Measurements from ENCODE around the gene PAK5. TPM values are rescaled to one million over a fixed set of nuclear protein-coding genes. Genes with fewer than 3 reads are reported as not detected.
A peak's percentile ranks its signal among the peaks of the same experiment; 100 is the strongest.

Gene PAK5
- total and polyA plus RNA-seq, 4 donors: 7.5 to 23.8 (median 14.2) TPM

DNA sequence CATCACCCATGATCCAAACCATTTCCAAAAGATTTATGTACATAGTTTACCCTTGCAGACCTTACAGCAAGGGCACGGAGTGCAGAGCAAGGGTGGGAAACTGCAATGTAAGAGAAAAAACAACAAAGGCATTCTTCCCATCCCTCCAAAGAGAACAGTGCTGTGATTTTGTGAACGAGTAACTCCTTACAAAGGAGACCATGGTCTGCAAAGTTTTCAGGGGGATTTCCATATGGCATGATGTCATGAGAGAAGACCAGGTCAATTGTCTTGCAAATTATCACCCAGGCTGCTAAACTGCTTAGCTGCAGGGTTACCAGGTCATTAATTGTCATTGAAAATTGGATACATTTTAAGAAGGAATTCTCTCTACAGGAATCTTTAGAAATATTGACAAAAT, 266.2 kb downstream of the PAK5 start:
- H3K4me1 ChIP-seq (ENCODE audit: control insufficient read depth, insufficient read depth, low read length): peaks cover 13% of the 10 kb centered on the region
- no peaks in the 10 kb centered on the region for H3K36me3 ChIP-seq (ENCODE audit: control insufficient read depth, insufficient read depth, low read length)
- DNase-seq (ENCODE audit: low read depth in 4 of 6, low spot score in 6 of 6): peak in 2 of 6 donors; percentile 52 to 73
- H3K9me3 ChIP-seq (ENCODE audit: control insufficient read depth, insufficient read depth, low read length): no peaks in the 10 kb centered on the region
- WGBS (ENCODE audit: insufficient coverage): 0% methylated on average over 1 of the region's 2 CpGs
- H3K4me3 ChIP-seq (ENCODE audit: low read depth, low read length): no peak overlapping the region
- H3K27ac ChIP-seq (ENCODE audit: low read depth, low read length): no peak overlapping the region
- no peaks in the 10 kb centered on the region for H3K27me3 ChIP-seq (ENCODE audit: control insufficient read depth, insufficient read depth, low read length)

DNA sequence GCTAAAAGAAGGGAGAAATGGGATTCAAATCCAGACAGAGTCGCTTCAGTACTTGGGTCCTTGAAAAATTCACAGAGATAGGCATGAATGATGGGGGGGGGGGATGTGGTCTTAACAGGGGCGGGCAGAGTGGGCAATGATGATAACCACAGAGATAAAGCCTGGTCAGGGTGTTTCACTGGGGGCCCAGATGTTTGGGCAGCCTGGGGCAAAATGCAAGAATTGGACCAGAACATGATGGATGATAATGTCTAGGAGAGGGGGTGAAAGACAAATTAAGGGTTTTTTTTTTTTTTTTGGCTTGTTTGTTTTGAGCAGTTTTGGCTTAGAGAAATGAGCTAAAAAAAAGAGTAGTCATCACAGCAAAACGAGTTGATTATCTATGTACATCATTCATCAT, 267.1 kb downstream of the PAK5 start:
- no peak overlapping the region for H3K27ac ChIP-seq (ENCODE audit: low read depth, low read length)
- H3K4me3 ChIP-seq (ENCODE audit: low read depth, low read length): no peak overlapping the region
- no peaks in the 10 kb centered on the region for H3K36me3 ChIP-seq (ENCODE audit: control insufficient read depth, insufficient read depth, low read length)
- 61% methylated on average over 2 of the region's 3 CpGs for WGBS (ENCODE audit: insufficient coverage)
- DNase-seq (ENCODE audit: low read depth in 4 of 6, low spot score in 6 of 6): no peak
- no peaks in the 10 kb centered on the region for H3K27me3 ChIP-seq (ENCODE audit: control insufficient read depth, insufficient read depth, low read length)
- no peaks in the 10 kb centered on the region for H3K9me3 ChIP-seq (ENCODE audit: control insufficient read depth, insufficient read depth, low read length)
- H3K4me1 ChIP-seq (ENCODE audit: control insufficient read depth, insufficient read depth, low read length): peaks cover 13% of the 10 kb centered on the region

DNA sequence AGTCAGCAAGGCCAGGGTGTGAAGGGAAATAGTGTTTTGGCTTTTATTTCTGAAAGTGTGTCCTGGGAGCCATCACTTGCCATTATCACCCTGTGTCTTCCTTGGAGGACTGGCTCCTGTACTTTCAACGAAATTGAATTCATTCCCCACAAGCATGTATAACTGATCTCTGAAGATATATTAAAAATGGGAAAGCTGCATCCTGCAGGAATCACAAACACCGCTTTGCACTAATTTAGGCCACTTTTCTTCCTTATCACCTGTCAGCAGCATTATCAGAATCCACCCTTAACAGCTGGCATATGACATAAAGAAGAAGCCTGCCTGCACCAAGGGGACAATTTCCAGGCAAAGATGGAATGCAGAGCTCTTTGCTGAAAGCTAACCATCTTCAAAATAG, 268.3 kb downstream of the PAK5 start:
- no peaks in the 10 kb centered on the region for H3K36me3 ChIP-seq (ENCODE audit: control insufficient read depth, insufficient read depth, low read length)
- peak in 3 of 6 donors; percentile 8 to 93 (median 48) for DNase-seq (ENCODE audit: low read depth in 4 of 6, low spot score in 6 of 6)
- H3K9me3 ChIP-seq (ENCODE audit: control insufficient read depth, insufficient read depth, low read length): no peaks in the 10 kb centered on the region
- 83% methylated on average over 1 of the region's 2 CpGs for WGBS (ENCODE audit: insufficient coverage)
- H3K27ac ChIP-seq (ENCODE audit: low read depth, low read length): no peak overlapping the region
- no peak overlapping the region for H3K4me3 ChIP-seq (ENCODE audit: low read depth, low read length)
- H3K27me3 ChIP-seq (ENCODE audit: control insufficient read depth, insufficient read depth, low read length): no peaks in the 10 kb centered on the region
- H3K4me1 ChIP-seq (ENCODE audit: control insufficient read depth, insufficient read depth, low read length): peaks cover 13% of the 10 kb centered on the region

DNA sequence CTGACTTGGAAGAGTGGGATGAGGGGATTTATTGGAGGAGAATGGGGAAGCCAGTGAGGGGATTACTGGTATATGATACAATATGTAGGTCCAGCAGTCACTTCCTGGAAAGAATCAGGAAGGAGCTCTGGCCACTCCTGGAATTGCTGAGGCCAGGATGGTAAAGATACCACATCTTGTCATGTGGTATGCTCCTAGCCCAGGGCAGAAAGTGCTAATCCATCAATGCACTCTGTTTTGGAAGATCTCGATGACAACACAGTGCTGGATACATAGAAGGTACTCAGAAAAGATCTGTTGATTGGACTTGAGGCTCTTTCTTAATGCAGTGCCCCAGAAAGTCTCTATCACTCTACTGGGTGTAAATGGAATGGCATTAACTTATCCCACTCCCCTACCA, 271.9 kb downstream of the PAK5 start:
- Histone ChIP-seq H3K27me3 (ENCODE audit: control insufficient read depth, insufficient read depth, low read length) (no peaks in the 10 kb centered on the region), H3K36me3 (ENCODE audit: control insufficient read depth, insufficient read depth, low read length) (no peaks in the 10 kb centered on the region), H3K9me3 (ENCODE audit: control insufficient read depth, insufficient read depth, low read length) (no peaks in the 10 kb centered on the region), H3K27ac (ENCODE audit: low read depth, low read length) (no peak overlapping the region), H3K4me1 (ENCODE audit: control insufficient read depth, insufficient read depth, low read length) (peaks cover 6% of the 10 kb centered on the region), H3K4me3 (ENCODE audit: low read depth, low read length) (no peak overlapping the region)
- DNase-seq (ENCODE audit: low read depth in 4 of 6, low spot score in 6 of 6): no peak
- whole genome bisulfite sequencing (ENCODE audit: insufficient coverage): no CpG with 5 or more reads among the region's 1 CpG

DNA sequence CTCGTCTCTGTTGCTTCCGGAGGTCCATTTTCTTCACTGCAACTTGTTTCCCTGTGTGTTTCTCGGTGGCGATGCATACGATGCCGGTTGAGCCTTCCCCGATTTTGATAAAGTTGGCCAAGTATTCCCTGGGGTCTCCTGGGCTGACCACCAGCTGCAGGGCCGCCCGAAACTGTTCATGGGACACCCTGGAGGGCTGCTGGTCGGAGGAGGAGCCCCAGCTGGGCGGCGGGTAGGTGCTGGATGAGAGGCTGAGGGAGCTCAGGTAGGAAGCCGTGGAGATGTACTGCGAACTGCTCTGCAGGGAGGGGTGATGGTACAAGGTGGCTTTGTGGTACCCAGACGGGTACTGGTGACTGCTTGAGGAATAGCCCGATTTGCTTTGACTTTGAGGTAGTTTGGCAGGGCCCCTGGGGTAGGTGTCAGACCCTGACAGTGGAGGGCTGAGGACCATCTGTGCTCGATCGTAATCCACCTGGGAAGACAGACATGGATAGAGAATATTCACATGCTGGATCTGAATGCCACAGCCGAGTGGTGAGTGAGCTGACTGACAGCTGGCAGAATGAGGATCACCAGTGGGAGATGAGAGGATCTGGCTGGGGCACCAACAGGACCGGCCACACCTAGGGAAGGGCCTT, 272.8 kb downstream of the PAK5 start:
- WGBS (ENCODE audit: insufficient coverage): 89% methylated on average over 19 of the region's 20 CpGs
- no peaks in the 10 kb centered on the region for H3K9me3 ChIP-seq (ENCODE audit: control insufficient read depth, insufficient read depth, low read length)
- no peak overlapping the region for H3K4me3 ChIP-seq (ENCODE audit: low read depth, low read length)
- no peaks in the 10 kb centered on the region for H3K36me3 ChIP-seq (ENCODE audit: control insufficient read depth, insufficient read depth, low read length)
- peaks cover 1% of the 10 kb centered on the region for H3K4me1 ChIP-seq (ENCODE audit: control insufficient read depth, insufficient read depth, low read length)
- no peak overlapping the region for H3K27ac ChIP-seq (ENCODE audit: low read depth, low read length)
- H3K27me3 ChIP-seq (ENCODE audit: control insufficient read depth, insufficient read depth, low read length): no peaks in the 10 kb centered on the region
- no peak for DNase-seq (ENCODE audit: low read depth in 4 of 6, low spot score in 6 of 6)

DNA sequence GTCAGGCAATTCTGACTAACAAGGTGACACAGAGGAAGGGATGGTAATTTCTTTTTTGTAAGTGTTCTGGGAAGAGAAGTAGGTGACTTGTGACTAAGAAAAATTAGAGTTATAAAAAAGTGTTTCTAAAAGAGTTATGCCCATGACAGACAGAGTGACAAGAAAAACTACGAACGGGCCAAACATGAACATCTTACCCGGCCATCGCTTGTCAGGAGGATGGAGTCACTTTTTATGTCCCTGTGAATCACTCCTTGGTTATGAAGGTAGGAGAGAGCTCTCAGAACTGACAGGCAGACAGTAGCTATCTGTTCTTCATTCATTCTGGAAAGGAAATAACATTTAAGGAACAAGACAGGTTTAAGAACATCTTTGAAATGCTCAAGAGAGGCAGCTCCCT, 281.5 kb downstream of the PAK5 start:
- Histone ChIP-seq H3K4me1 (ENCODE audit: control insufficient read depth, insufficient read depth, low read length) (no peaks in the 10 kb centered on the region), H3K27me3 (ENCODE audit: control insufficient read depth, insufficient read depth, low read length) (no peaks in the 10 kb centered on the region), H3K27ac (ENCODE audit: low read depth, low read length) (no peak overlapping the region), H3K36me3 (ENCODE audit: control insufficient read depth, insufficient read depth, low read length) (no peaks in the 10 kb centered on the region), H3K4me3 (ENCODE audit: low read depth, low read length) (no peak overlapping the region), H3K9me3 (ENCODE audit: control insufficient read depth, insufficient read depth, low read length) (no peaks in the 10 kb centered on the region)
- WGBS (ENCODE audit: insufficient coverage): 96% methylated on average over 4 of the region's 4 CpGs
- no peak for DNase-seq (ENCODE audit: low read depth in 4 of 6, low spot score in 6 of 6)

DNA sequence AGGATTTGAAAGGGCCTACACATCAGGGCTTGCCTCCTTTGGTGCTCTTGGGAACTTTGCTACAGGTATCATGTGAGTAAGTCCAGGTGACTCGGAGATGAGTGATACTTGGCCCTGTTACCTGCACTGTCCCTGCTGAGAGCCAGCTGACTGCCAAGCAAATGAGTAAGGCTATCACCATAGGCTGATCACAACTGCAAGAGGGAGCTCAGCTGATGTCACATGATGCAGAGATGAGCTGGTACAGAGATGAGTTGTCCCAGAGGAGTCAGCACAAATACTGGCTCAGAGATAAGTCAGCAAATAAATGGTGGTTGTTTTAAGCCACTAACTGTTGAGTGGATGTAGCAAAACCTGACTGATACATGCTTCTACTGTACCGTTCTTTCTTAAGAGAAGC, 283.1 kb downstream of the PAK5 start:
- Histone ChIP-seq H3K4me3 (ENCODE audit: low read depth, low read length) (no peak overlapping the region), H3K4me1 (ENCODE audit: control insufficient read depth, insufficient read depth, low read length) (no peaks in the 10 kb centered on the region), H3K27me3 (ENCODE audit: control insufficient read depth, insufficient read depth, low read length) (no peaks in the 10 kb centered on the region), H3K9me3 (ENCODE audit: control insufficient read depth, insufficient read depth, low read length) (no peaks in the 10 kb centered on the region), H3K27ac (ENCODE audit: low read depth, low read length) (no peak overlapping the region), H3K36me3 (ENCODE audit: control insufficient read depth, insufficient read depth, low read length) (no peaks in the 10 kb centered on the region)
- WGBS (ENCODE audit: insufficient coverage): 63% methylated on average over 1 of the region's 2 CpGs
- no peak for DNase-seq (ENCODE audit: low read depth in 4 of 6, low spot score in 6 of 6)

DNA sequence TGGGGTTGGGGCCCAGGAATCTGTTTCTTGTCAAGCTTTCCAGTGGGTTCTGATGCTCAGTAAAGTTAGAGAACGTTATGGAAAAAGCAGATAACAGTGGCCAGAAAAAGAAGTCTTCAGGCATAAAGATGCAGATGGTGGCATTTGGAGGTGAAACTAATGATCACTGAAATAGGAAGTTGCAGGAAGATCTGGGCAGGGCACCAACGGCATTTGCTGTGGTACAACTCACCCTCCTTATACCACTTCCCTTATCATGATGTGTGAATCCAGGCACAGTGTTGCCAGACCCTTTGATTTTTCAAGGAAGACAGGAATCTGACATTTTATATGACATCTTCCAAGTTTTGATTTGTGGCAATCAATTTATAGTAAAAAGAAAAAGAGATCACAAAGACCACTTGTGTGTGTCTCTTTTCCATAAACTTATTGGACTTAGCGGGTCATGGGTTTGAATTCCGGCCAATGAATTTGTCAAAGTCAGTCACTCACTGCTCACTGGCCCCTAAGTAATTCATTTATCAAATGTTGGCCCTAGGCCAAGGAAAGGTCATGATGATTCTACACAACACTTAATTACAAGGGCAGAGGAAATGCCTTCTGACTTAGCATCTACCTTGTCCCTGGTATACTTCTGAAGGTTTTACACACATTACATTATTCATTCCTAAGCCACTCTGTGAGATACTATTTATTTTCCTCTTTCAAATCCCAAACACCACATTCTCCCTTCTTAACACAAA, 286.9 kb downstream of the PAK5 start:
- Histone ChIP-seq H3K36me3 (ENCODE audit: control insufficient read depth, insufficient read depth, low read length) (no peaks in the 10 kb centered on the region), H3K9me3 (ENCODE audit: control insufficient read depth, insufficient read depth, low read length) (no peaks in the 10 kb centered on the region), H3K27me3 (ENCODE audit: control insufficient read depth, insufficient read depth, low read length) (no peaks in the 10 kb centered on the region), H3K27ac (ENCODE audit: low read depth, low read length) (no peak overlapping the region), H3K4me3 (ENCODE audit: low read depth, low read length) (no peak overlapping the region), H3K4me1 (ENCODE audit: control insufficient read depth, insufficient read depth, low read length) (no peaks in the 10 kb centered on the region)
- no peak for DNase-seq (ENCODE audit: low read depth in 4 of 6, low spot score in 6 of 6)
- whole genome bisulfite sequencing (ENCODE audit: insufficient coverage): 89% methylated on average over 3 of the region's 4 CpGs

DNA sequence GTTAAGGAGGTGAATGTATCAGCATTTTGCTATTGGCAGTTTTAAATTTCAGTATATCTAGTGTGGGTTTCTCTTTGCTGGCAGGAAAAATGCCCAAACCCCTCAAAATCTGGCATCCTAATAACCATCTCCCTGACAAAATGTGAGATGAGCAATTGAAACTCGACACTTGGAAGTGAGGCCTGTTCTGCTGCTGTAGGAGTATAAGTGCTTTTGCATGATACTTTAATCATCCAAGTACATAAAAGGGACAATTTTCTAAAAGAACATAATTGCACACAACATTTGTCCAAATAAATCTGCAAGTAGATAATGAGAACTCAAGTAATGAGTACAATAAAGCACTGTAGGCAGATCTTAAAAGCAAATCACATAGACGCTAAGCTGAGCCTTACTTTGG, 288.0 kb downstream of the PAK5 start:
- no peaks in the 10 kb centered on the region for H3K36me3 ChIP-seq (ENCODE audit: control insufficient read depth, insufficient read depth, low read length)
- WGBS (ENCODE audit: insufficient coverage): no CpG with 5 or more reads among the region's 2 CpGs
- H3K4me1 ChIP-seq (ENCODE audit: control insufficient read depth, insufficient read depth, low read length): no peaks in the 10 kb centered on the region
- H3K27me3 ChIP-seq (ENCODE audit: control insufficient read depth, insufficient read depth, low read length): no peaks in the 10 kb centered on the region
- no peaks in the 10 kb centered on the region for H3K9me3 ChIP-seq (ENCODE audit: control insufficient read depth, insufficient read depth, low read length)
- H3K27ac ChIP-seq (ENCODE audit: low read depth, low read length): no peak overlapping the region
- DNase-seq (ENCODE audit: low read depth in 4 of 6, low spot score in 6 of 6): peak in 2 of 6 donors; percentile 21 to 74
- no peak overlapping the region for H3K4me3 ChIP-seq (ENCODE audit: low read depth, low read length)

DNA sequence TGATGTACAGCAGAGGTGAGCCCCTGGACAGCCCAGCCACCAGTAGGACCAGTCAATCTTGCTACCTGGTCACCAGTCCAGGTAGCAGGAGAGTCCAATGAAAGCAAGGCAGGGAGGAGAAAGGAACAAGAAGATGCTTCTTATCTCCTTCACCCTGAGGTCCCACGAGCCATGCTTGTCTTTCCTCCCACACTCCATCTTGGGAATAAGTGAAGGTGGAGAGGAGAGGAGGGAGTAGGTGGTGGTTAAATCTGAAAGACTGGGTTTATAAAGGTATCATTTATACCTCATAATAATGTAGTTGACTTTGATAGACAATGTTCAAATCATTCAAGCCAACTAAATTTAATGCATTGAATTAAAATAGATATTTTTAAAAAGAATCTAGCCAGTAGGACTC, 288.6 kb downstream of the PAK5 start:
- no peak for DNase-seq (ENCODE audit: low read depth in 4 of 6, low spot score in 6 of 6)
- Histone ChIP-seq H3K4me1 (ENCODE audit: control insufficient read depth, insufficient read depth, low read length) (no peaks in the 10 kb centered on the region), H3K9me3 (ENCODE audit: control insufficient read depth, insufficient read depth, low read length) (no peaks in the 10 kb centered on the region), H3K36me3 (ENCODE audit: control insufficient read depth, insufficient read depth, low read length) (no peaks in the 10 kb centered on the region), H3K27ac (ENCODE audit: low read depth, low read length) (no peak overlapping the region), H3K27me3 (ENCODE audit: control insufficient read depth, insufficient read depth, low read length) (no peaks in the 10 kb centered on the region), H3K4me3 (ENCODE audit: low read depth, low read length) (no peak overlapping the region)
- WGBS (ENCODE audit: insufficient coverage): no CpG with 5 or more reads among the region's 1 CpG
